Hepatocyte (in vitro differentiated cells): ENCODE measurements around the gene ZEB1. TPM values are rescaled to one million over a fixed set of nuclear protein-coding genes. Genes with fewer than 3 reads are reported as not detected.

Experiments used
- DNase-seq: peaks from one replicate; pipeline ENCODE4 v3.0.0-alpha.2; 2016; ENCODE audit warnings: low spot score
- H2AFZ ChIP-seq: fragments of 200-600 bp; sonication (generic); 2 replicates; pipeline ENCODE4 v1.6.0; 2016; ENCODE audit warnings: antibody characterized with exemption, mild to moderate bottlenecking
- H3K27ac ChIP-seq: fragments of 200-600 bp; sonication (generic); 2 replicates; pipeline ENCODE4 v1.5.1; 2016; ENCODE audit warnings: mild to moderate bottlenecking
- H3K27me3 ChIP-seq: fragments of 200-600 bp; sonication (generic); 2 replicates; pipeline ENCODE4 v1.6.1; 2016
- H3K36me3 ChIP-seq: fragments of 200-600 bp; sonication (generic); replicated peaks from 2 replicates; pipeline ENCODE4 v1.5.1; 2016; ENCODE audit warnings: low read depth; ENCODE audit not compliant: insufficient read depth
- H3K4me1 ChIP-seq: fragments of 200-600 bp; sonication (generic); 2 replicates; pipeline ENCODE4 v1.5.1; 2016; ENCODE audit warnings: mild to moderate bottlenecking, moderate library complexity; ENCODE audit not compliant: insufficient read depth
- H3K4me2 ChIP-seq: fragments of 200-600 bp; sonication (generic); 2 replicates; pipeline ENCODE4 v1.6.0; 2016
- H3K4me3 ChIP-seq: fragments of 200-600 bp; sonication (generic); 2 replicates; pipeline ENCODE4 v1.5.1; 2016; ENCODE audit warnings: mild to moderate bottlenecking
- H3K79me2 ChIP-seq: fragments of 200-600 bp; sonication (generic); 2 replicates; pipeline ENCODE4 v1.6.0; 2017; ENCODE audit warnings: mild to moderate bottlenecking
- H3K9me2 ChIP-seq: fragments of 200-600 bp; sonication (generic); replicated peaks from 2 replicates; pipeline ENCODE4 v1.6.0; 2017; ENCODE audit warnings: mild to moderate bottlenecking; ENCODE audit not compliant: insufficient read depth
- H3K9me3 ChIP-seq: fragments of 200-600 bp; sonication (generic); 2 replicates; pipeline ENCODE4 v1.5.1; 2016; ENCODE audit warnings: low read depth, mild to moderate bottlenecking
- H4K20me1 ChIP-seq: fragments of 200-600 bp; sonication (generic); 2 replicates; pipeline ENCODE4 v1.6.0; 2016; ENCODE audit warnings: mild to moderate bottlenecking; ENCODE audit not compliant: insufficient read depth, poor library complexity, severe bottlenecking
- EZH2 ChIP-seq: fragments of 200-600 bp; sonication (generic); IDR thresholded peaks from 2 replicates; pipeline ENCODE4 v1.6.1; 2016; ENCODE audit warnings: antibody characterized with exemption, mild to moderate bottlenecking, borderline replicate concordance
- EZH2phosphoT487 ChIP-seq: fragments of 200-600 bp; sonication (generic); IDR thresholded peaks from one replicate; pipeline ENCODE4 v1.6.1; 2018; ENCODE audit warnings: antibody characterized with exemption, mild to moderate bottlenecking, low read depth, moderate library complexity; ENCODE audit not compliant: unreplicated experiment, severe bottlenecking
- WGBS: methylation state at CpG from one replicate; pipeline ENCODE4 v1.1.6; 2016; ENCODE audit warnings: low lambda C conversion rate; ENCODE audit errors: missing lambda C conversion rate; 5-methylcytosine and 5-hydroxymethylcytosine counted together
- polyA plus RNA-seq: library from polyadenylated mRNA; unstranded; fragments of >200 nt; fragmentation: Nextera tagmentation; extraction: Ambion mirVana; gene quantifications from 2 replicates; pipeline ENCODE4 v1.2.1, GENCODE V29; 2016
- total RNA-seq: library from RNA; depleted of rRNA; stranded (reverse); fragments of >200 nt; gene quantifications from 2 replicates; pipeline ENCODE4 v1.2.3, GENCODE V29; 2014
- TF ChIP-seq, protein P1 (sequence below): fragments of 200-600 bp; sonication (generic); IDR thresholded peaks from 2 replicates; pipeline ENCODE4 v1.5.1; 2016; ENCODE audit warnings: antibody characterized with exemption, mild to moderate bottlenecking; ENCODE audit not compliant: poor library complexity

Gene ZEB1
- total and polyA plus RNA-seq, 2 experiments from 2014 or later, result 13.6 to 14.3 TPM

DNA sequence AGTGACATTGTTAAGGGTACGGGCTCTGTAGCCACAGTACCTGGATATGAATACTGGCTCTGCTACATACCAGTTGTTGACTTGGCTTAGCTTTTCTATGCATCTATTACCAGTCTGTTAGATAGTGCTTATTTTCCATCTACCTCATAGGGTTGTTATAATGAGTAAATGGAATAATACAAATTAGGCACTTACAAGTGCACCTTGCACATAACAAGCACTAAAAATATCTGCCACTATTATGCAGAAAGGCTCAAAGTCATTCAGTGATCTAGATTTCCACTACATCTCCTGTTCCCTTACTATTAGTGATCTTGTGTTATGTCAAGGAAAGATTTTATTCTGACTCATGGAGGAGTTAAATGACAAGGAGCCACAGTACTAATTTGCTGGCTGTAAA is 27.9 kb upstream of the ZEB1 start:
- Histone ChIP-seq H3K79me2 (no peaks in the 10 kb centered on the region), H3K4me1 (no peaks in the 10 kb centered on the region), H3K9me3 (no peaks in the 10 kb centered on the region), H3K4me3 (no peak overlapping the region), H4K20me1 (no peaks in the 10 kb centered on the region), H3K36me3 (no peaks in the 10 kb centered on the region), H3K9me2 (no peaks in the 10 kb centered on the region), H3K27ac (no peak overlapping the region), H3K27me3 (no peaks in the 10 kb centered on the region), H2AFZ (no peak overlapping the region), H3K4me2 (no peak overlapping the region)
- 91% methylated on average over 1 of the region's 1 CpG for WGBS
- TF ChIP-seq, protein P1, sequence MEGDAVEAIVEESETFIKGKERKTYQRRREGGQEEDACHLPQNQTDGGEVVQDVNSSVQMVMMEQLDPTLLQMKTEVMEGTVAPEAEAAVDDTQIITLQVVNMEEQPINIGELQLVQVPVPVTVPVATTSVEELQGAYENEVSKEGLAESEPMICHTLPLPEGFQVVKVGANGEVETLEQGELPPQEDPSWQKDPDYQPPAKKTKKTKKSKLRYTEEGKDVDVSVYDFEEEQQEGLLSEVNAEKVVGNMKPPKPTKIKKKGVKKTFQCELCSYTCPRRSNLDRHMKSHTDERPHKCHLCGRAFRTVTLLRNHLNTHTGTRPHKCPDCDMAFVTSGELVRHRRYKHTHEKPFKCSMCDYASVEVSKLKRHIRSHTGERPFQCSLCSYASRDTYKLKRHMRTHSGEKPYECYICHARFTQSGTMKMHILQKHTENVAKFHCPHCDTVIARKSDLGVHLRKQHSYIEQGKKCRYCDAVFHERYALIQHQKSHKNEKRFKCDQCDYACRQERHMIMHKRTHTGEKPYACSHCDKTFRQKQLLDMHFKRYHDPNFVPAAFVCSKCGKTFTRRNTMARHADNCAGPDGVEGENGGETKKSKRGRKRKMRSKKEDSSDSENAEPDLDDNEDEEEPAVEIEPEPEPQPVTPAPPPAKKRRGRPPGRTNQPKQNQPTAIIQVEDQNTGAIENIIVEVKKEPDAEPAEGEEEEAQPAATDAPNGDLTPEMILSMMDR, result no peak
- TF ChIP-seq EZH2phosphoT487 (no peak), EZH2 (no peak)
- DNase-seq, result no peak

DNA sequence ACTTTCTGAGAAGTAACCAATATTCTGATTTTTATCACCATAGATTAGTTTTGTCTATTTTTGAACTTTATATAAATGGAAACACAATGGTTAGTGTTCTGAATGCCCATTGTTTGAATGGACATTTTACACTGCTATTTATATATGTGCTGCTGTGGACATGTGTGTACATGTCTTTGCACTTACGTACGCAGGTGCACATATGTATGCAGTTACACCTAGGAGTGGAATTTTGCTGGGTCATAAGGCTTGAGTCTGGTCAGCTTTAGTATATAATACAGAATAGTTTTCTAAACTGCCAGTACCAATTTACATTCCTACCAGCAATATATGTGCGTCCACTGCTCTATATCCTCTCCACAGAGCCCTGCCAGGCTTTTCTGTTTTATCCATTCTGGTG is 24.5 kb upstream of the ZEB1 start:
- WGBS, result 94% methylated on average over 3 of the region's 3 CpGs
- Histone ChIP-seq H3K4me3 (no peak overlapping the region), H3K36me3 (no peaks in the 10 kb centered on the region), H3K27me3 (no peaks in the 10 kb centered on the region), H2AFZ (no peak overlapping the region), H3K79me2 (no peaks in the 10 kb centered on the region), H3K27ac (no peak overlapping the region), H3K4me2 (no peak overlapping the region), H4K20me1 (no peaks in the 10 kb centered on the region), H3K9me3 (no peaks in the 10 kb centered on the region), H3K4me1 (no peaks in the 10 kb centered on the region), H3K9me2 (no peaks in the 10 kb centered on the region)
- TF ChIP-seq, protein P1, result no peak
- no peak for TF ChIP-seq EZH2phosphoT487
- TF ChIP-seq EZH2, result no peak
- DNase-seq, result no peak

DNA sequence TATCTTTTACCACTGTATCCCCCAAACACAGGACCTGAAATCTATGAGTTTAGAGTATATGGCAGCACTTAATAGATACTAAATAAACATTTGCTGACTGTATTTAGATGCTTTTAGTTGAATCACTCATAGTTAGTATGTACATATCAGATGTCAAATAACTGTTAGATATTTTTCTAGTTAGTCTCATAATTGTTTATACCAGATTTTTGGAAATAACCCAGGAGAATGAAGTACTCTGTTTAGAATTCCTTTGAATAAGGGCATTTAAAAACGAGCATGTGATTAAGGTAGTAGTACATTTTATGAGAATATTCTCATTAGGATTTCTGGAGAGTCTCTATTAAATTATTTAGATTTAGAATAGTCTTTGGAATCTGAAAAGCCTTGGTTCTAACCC is 22.3 kb upstream of the ZEB1 start:
- Histone ChIP-seq H3K4me1 (no peaks in the 10 kb centered on the region), H3K9me2 (no peaks in the 10 kb centered on the region), H3K4me2 (no peak overlapping the region), H3K9me3 (no peaks in the 10 kb centered on the region), H3K79me2 (no peaks in the 10 kb centered on the region), H2AFZ (no peak overlapping the region), H4K20me1 (no peaks in the 10 kb centered on the region), H3K4me3 (no peak overlapping the region), H3K36me3 (no peaks in the 10 kb centered on the region), H3K27me3 (no peaks in the 10 kb centered on the region), H3K27ac (no peak overlapping the region)
- DNase-seq, result no peak
- TF ChIP-seq EZH2phosphoT487 (no peak), EZH2 (no peak)
- TF ChIP-seq, protein P1, result no peak
- WGBS, result 59% methylated on average over 1 of the region's 1 CpG

DNA sequence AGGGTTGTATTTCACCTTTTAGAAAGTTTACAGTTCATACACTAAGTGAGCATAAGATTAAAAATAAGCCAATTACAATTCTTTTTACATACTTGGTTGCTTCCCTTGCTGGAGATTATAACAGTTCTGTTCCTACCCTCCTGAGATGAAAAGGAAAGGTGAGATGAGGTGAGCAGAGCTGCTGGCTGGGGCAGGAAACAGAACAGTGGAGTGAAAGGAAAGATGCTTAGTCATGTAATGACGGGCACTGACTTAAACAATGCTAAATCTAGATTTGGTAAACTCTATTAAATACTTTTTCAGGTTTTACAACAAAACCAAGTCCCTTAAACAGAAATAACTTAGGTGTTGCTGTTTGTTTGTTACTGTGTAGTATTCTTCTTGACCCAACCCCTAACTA is 19.9 kb upstream of the ZEB1 start:
- Histone ChIP-seq H2AFZ (no peak overlapping the region), H3K27ac (no peak overlapping the region), H3K4me1 (no peaks in the 10 kb centered on the region), H3K9me2 (no peaks in the 10 kb centered on the region), H3K27me3 (no peaks in the 10 kb centered on the region), H3K4me3 (no peak overlapping the region), H3K79me2 (no peaks in the 10 kb centered on the region), H3K36me3 (no peaks in the 10 kb centered on the region), H3K4me2 (no peak overlapping the region), H4K20me1 (no peaks in the 10 kb centered on the region), H3K9me3 (no peaks in the 10 kb centered on the region)
- 60% methylated on average over 1 of the region's 1 CpG for WGBS
- TF ChIP-seq, protein P1, result no peak
- TF ChIP-seq EZH2 (no peak), EZH2phosphoT487 (no peak)
- no peak for DNase-seq
